ENCODE results near the gene FCGR2B.

- TF ChIP-seq, protein P1, sequence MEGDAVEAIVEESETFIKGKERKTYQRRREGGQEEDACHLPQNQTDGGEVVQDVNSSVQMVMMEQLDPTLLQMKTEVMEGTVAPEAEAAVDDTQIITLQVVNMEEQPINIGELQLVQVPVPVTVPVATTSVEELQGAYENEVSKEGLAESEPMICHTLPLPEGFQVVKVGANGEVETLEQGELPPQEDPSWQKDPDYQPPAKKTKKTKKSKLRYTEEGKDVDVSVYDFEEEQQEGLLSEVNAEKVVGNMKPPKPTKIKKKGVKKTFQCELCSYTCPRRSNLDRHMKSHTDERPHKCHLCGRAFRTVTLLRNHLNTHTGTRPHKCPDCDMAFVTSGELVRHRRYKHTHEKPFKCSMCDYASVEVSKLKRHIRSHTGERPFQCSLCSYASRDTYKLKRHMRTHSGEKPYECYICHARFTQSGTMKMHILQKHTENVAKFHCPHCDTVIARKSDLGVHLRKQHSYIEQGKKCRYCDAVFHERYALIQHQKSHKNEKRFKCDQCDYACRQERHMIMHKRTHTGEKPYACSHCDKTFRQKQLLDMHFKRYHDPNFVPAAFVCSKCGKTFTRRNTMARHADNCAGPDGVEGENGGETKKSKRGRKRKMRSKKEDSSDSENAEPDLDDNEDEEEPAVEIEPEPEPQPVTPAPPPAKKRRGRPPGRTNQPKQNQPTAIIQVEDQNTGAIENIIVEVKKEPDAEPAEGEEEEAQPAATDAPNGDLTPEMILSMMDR (IDR thresholded peaks at IDR 0.05; ENCODE audit: insufficient read depth, low read depth, low read length) = no peak
- no peak for TF ChIP-seq EZH2 (IDR thresholded peaks at IDR 0.05; ENCODE audit: insufficient read depth, low read length)
These were observed 63.7 kb downstream of the FCGR2B start for GRCh38 chr1:161726473-161727255.
